ENCODE results near the gene HPN.

HPN gene

DNA sequence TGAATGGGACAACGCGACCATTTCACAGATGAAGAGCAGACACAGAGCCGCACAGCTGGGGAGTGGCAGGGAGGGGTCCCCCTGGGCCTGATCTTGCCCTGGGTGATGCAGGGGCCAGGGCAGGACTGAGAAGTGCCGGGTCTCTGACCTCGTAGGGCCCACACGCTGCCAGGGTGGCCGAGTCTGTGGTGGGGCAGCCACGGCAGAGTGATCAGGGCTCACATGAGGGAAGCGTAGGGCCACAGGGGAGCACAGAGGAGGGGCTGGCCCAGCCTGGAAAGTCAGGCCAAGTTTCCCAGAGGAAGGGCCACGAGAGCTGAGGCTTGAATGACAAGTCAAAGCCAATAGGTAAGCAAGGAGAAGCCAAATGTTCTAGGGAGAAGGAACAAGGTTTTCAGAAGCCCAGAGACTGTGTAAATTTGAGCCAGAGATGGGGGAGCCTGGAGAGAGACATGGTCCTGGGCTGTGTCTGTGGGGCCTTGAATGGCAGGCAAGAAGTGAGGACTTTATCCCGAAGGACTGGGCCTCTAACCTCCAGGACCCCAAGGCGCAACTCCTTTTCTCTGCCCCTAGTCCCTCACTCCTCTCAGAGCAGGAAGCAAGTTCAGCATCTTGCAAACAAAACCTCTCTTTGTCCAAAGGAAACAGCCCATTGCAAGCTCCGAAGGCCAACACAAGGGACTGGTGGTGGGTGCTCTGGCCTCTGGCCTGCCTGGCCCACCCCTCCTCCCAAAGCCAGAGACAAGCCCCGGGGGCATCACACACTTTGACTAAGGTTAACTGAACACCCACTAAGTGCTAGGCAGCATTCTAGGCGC, 42.4 kb downstream of the HPN start:
- H3K27ac Mint-ChIP-seq = no peak overlapping the region
- H3K4me3 Mint-ChIP-seq = no peak overlapping the region
- peaks cover 11% of the 10 kb centered on the region for H3K4me1 Mint-ChIP-seq (ENCODE audit: low read depth)
- H3K9me3 Mint-ChIP-seq = no peaks in the 10 kb centered on the region
- H3K36me3 Mint-ChIP-seq (ENCODE audit: low read depth) = no peaks in the 10 kb centered on the region
- H3K27me3 Mint-ChIP-seq = no peaks in the 10 kb centered on the region

DNA sequence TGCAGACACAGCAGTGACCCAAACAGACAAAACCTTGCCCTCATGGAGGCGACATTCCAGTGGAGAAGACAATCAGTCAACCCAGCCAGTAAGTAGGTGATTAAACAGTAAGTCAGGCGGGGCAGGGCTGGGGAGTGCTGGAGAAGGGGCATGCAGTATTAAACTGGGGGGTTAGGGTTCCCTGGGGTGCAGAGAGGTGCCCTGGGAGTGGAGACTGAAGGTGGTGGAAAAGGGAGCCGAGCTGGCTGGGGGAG, 42.9 kb downstream of the HPN start:
- peaks cover 11% of the 10 kb centered on the region for H3K4me1 Mint-ChIP-seq (ENCODE audit: low read depth)
- H3K4me3 Mint-ChIP-seq = no peak overlapping the region
- no peak overlapping the region for H3K27ac Mint-ChIP-seq

DNA sequence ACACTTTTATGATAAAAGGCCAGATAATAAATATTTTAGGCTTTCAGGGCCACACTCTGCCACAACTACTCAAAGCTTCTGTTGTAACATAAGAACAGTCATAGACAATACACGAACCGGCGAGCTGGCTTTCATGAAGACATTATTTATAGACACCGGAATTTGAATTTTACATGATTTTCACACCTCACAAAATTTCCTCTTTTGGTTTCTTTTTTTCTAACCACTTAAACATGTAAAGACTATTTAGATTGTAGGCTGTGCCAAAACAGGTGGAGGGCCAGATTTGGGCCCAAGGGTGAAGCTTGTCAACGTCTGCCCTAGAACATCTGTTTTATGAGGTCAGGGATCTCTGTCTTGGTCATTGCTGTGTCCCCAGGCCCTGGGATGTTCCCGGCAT, 44.4 kb downstream of the HPN start:
- Mint-ChIP-seq H3K9me3 (no peaks in the 10 kb centered on the region), H3K27me3 (no peaks in the 10 kb centered on the region), H3K36me3 (ENCODE audit: low read depth) (no peaks in the 10 kb centered on the region), H3K27ac (peak overlapping the region; percentile 6), H3K4me3 (no peak overlapping the region), H3K4me1 (ENCODE audit: low read depth) (peaks cover 11% of the 10 kb centered on the region)

More for the DNA sequence above, 42.9 kb downstream of the HPN start:
- Mint-ChIP-seq H3K36me3 (ENCODE audit: low read depth) (no peaks in the 10 kb centered on the region), H3K9me3 (no peaks in the 10 kb centered on the region), H3K27me3 (no peaks in the 10 kb centered on the region)

DNA sequence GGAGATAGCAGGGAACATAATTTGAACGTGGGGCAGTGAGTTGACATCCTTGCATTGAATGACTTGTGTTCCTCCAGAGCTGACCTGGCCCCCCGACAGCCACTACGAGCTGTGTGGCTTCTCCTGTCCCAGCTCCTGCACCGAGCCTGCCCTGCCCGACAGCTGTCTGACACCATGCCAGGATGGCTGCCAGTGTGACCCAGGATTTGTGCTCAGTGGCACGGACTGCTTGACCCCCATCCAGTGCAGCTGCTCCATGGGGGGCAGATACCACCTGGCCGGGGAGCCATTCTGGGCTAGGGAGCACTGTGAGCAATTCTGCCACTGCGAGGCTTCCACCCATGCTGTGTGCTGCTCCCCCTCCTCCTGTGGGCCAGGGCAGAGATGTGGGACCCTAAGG, 44.9 kb downstream of the HPN start:
- no peak overlapping the region for H3K27ac Mint-ChIP-seq

DNA sequence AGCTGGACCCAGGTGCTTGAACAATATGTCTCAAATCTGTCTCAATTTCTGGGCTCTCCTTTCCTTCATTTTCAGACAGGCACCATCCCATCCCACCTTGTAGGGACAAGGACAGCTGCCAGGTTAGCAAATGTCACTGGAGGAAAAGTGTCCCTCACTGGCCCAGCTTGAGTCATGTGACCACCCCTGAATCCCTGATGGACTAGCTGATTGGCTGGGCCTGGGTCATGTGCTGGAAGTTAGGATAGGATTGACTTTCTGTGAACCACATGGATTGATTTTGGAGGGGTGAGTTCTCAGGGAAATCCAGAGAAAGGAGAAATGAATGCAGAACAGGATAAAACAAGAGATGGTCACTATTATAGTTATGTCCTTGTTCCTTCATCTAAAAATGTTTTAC, 45.9 kb downstream of the HPN start:
- Mint-ChIP-seq H3K27me3 (no peaks in the 10 kb centered on the region), H3K9me3 (no peaks in the 10 kb centered on the region), H3K4me1 (ENCODE audit: low read depth) (peaks cover 11% of the 10 kb centered on the region), H3K36me3 (ENCODE audit: low read depth) (no peaks in the 10 kb centered on the region), H3K4me3 (no peak overlapping the region), H3K27ac (no peak overlapping the region)

More for the DNA sequence above, 44.9 kb downstream of the HPN start:
- Mint-ChIP-seq H3K27me3 (no peaks in the 10 kb centered on the region), H3K4me3 (no peak overlapping the region), H3K9me3 (no peaks in the 10 kb centered on the region), H3K36me3 (ENCODE audit: low read depth) (no peaks in the 10 kb centered on the region), H3K4me1 (ENCODE audit: low read depth) (peaks cover 11% of the 10 kb centered on the region)

DNA sequence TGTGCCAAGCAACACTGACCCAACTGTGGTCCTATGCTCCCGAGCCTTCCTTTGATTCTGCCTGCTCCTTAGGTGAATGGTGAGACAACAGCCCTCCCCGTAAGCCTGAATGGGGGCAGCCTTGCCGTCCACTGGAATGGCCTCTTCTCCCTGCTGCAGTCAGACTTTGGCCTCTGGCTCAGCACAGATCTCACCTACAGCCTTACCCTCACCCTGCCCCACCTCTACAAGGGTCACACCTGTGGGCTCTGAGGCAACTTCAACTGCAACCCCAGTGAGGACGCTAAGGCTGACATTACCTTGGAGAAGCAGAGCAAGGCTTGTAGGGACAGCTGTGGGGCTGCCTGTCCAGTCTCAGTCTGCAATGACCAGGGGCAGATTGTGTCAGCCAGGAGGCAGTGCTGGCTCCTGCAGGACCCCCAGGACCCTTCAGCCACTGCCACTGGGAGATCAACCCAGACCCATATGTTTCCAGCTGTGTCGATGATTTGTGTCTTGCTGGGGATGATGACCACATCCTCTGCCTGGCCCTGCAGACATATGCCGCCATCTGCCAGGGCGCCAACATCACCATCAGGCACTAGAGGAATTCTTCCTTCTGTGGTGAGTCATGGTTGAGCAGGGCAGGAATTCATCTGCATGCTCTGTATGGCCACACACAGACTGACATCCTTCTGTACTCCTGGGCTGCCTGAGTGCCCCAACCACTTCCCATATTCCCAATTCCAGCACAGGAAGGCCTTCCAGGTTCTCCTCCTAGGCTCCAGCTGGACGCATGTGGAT, 46.8 kb downstream of the HPN start:
- Mint-ChIP-seq H3K4me1 (ENCODE audit: low read depth) (peaks cover 11% of the 10 kb centered on the region), H3K4me3 (no peak overlapping the region), H3K27ac (no peak overlapping the region), H3K36me3 (ENCODE audit: low read depth) (no peaks in the 10 kb centered on the region), H3K9me3 (no peaks in the 10 kb centered on the region), H3K27me3 (no peaks in the 10 kb centered on the region)

DNA sequence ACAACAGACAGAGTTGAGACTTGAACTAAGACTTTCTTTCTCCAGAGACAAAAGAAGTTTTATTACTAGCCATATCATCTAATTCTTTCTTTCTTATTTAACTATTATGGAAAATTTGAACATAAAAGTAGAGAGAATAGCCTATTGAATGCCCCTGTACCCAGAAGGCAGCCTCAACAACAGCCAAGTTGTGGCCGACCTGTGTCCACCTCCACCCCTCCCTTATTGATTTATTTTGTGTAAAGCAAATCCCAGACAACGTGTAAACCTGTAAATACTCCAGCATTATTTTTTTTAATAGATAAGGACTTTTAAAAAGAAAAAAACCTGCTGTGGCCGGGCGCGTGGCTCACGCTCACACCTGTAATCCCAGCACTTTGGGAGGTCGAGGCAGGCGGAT, 48.0 kb downstream of the HPN start:
- H3K27me3 Mint-ChIP-seq = no peaks in the 10 kb centered on the region
- no peak overlapping the region for H3K27ac Mint-ChIP-seq
- H3K9me3 Mint-ChIP-seq = no peaks in the 10 kb centered on the region
- no peak overlapping the region for H3K4me3 Mint-ChIP-seq
- peaks cover 11% of the 10 kb centered on the region for H3K4me1 Mint-ChIP-seq (ENCODE audit: low read depth)
- no peaks in the 10 kb centered on the region for H3K36me3 Mint-ChIP-seq (ENCODE audit: low read depth)

DNA sequence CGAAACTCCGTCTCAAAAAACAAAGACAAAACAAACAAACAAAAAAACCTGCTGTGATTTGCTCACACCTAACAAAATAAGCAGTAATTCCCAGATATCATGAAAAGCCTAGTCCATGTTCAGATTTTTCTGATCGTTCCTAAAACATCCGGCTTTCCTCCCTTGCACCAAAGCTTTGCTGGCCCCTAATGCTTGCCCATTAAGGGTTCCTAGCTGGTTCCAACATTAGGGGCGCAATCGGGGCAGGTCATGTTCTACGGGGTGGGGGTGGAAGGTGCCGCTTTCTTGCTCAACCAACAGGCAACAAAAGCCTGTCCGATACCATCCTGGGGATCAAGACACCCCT, 48.6 kb downstream of the HPN start:
- no peaks in the 10 kb centered on the region for H3K9me3 Mint-ChIP-seq
- H3K36me3 Mint-ChIP-seq (ENCODE audit: low read depth) = no peaks in the 10 kb centered on the region
- no peak overlapping the region for H3K27ac Mint-ChIP-seq
- H3K4me3 Mint-ChIP-seq = no peak overlapping the region
- peaks cover 11% of the 10 kb centered on the region for H3K4me1 Mint-ChIP-seq (ENCODE audit: low read depth)
- no peaks in the 10 kb centered on the region for H3K27me3 Mint-ChIP-seq

DNA sequence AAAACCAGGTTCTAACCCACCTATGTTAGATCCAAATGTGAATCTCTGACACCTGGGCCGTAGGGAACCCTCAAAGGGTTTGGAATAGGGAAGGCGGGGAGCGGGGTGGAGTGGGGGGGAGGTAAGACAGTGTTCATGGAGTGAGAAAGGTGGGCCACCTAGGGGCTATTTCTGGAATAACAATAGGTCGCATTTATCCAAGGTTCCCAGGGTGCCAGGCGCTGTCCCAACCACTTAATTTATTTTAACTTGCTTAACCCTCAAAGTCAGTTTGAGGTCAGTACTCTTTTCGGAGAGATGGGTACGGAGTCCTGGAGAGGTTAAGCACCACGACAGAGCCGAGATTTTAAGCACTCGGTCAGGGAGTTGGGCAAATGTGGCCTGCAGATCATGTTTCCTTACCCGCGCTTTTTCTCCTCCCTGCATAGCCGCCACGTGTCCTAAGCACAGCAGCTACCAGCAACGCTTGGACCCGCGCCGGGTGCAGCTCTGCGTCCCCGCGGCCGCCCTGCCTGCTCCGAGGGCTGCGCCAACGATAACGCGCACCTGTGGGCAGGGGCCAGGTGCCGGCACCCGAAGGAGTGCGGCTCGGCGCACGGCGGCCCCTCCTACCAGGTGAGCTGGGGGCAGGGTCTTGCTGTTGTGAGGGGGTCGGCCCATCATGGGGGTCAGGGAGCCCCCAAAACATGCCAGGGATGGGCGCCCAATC, 49.1 kb downstream of the HPN start:
- Mint-ChIP-seq H3K9me3 (no peaks in the 10 kb centered on the region), H3K27ac (no peak overlapping the region), H3K36me3 (ENCODE audit: low read depth) (no peaks in the 10 kb centered on the region), H3K27me3 (no peaks in the 10 kb centered on the region), H3K4me1 (ENCODE audit: low read depth) (peaks cover 8% of the 10 kb centered on the region), H3K4me3 (no peak overlapping the region)

DNA sequence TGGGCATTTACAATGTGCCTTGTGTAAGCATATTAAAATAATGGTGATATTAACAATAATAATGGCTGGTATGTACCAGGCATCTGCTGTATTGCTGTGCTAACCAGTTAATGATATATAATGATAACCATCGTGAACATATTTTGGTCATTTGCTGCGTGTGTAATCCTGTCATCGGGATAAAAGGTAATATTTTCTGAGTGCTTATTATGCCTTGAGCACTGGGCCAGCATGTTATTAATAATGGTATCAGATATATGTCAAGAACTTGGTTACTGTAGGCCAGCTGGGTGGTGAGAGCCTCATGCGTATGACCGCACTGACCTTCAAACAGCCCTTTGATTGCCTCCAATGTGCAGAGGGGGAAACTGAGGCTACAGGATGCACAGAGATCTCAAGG, 51.9 kb downstream of the HPN start:
- Mint-ChIP-seq H3K27ac (no peak overlapping the region), H3K4me1 (ENCODE audit: low read depth) (no peaks in the 10 kb centered on the region), H3K36me3 (ENCODE audit: low read depth) (no peaks in the 10 kb centered on the region), H3K4me3 (no peak overlapping the region), H3K27me3 (no peaks in the 10 kb centered on the region), H3K9me3 (no peaks in the 10 kb centered on the region)

DNA sequence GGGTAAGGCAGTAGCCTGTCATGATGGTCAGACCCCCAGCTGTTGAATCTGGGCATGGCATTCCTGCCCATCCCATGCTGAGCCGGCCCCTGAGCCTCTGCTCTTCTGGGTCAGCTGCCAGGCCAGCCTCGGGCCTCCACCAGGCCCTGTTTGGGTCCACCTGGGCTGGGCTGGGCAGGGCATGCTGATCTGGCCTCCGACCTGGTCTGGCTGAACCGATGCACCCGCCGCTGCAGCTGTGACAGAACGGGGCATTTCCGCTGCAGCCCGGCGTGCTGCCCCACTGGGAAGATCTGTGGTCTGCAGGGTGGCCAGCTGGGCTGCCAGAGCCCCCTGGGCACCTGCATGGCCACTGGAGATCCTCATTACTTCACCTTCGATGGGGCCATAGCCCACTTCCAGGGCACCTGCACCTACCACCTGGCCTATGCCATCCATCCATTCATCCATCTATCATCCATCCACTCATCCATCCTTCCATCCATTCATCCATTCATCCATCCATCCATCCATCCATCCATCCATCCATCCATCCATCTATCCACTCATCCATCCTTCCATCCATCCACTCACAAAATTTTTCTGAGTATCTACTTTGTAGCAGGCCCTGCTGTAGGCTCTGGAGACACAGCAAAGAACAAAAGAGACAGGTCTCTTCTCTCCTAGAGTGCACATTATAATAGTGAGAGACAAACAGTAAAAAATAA, 52.6 kb downstream of the HPN start:
- no peaks in the 10 kb centered on the region for H3K9me3 Mint-ChIP-seq
- no peaks in the 10 kb centered on the region for H3K4me1 Mint-ChIP-seq (ENCODE audit: low read depth)
- H3K36me3 Mint-ChIP-seq (ENCODE audit: low read depth) = no peaks in the 10 kb centered on the region
- no peaks in the 10 kb centered on the region for H3K27me3 Mint-ChIP-seq
- no peak overlapping the region for H3K4me3 Mint-ChIP-seq
- H3K27ac Mint-ChIP-seq = no peak overlapping the region

DNA sequence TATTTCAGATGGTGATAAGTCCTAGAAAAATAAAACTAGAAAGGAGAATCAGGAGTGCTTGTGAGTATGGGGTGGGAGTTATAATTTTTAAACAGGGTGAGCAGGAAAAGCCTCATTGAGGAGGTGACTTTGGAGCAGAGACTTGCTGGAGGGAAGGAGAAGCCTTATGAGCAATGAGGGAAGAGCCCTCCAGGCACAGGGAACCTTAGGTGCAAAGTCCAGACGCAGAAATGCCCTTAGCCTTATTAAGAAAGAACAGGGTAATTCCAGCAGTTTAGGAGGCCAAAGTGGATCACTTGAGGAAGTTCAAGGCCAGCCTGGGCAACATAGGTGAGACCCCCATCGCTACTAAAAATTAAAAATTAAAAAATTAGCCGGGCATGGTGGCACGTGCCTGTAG, 53.1 kb downstream of the HPN start:
- Mint-ChIP-seq H3K27ac (no peak overlapping the region), H3K36me3 (ENCODE audit: low read depth) (no peaks in the 10 kb centered on the region), H3K4me3 (no peak overlapping the region), H3K27me3 (no peaks in the 10 kb centered on the region), H3K4me1 (ENCODE audit: low read depth) (no peaks in the 10 kb centered on the region), H3K9me3 (no peaks in the 10 kb centered on the region)

DNA sequence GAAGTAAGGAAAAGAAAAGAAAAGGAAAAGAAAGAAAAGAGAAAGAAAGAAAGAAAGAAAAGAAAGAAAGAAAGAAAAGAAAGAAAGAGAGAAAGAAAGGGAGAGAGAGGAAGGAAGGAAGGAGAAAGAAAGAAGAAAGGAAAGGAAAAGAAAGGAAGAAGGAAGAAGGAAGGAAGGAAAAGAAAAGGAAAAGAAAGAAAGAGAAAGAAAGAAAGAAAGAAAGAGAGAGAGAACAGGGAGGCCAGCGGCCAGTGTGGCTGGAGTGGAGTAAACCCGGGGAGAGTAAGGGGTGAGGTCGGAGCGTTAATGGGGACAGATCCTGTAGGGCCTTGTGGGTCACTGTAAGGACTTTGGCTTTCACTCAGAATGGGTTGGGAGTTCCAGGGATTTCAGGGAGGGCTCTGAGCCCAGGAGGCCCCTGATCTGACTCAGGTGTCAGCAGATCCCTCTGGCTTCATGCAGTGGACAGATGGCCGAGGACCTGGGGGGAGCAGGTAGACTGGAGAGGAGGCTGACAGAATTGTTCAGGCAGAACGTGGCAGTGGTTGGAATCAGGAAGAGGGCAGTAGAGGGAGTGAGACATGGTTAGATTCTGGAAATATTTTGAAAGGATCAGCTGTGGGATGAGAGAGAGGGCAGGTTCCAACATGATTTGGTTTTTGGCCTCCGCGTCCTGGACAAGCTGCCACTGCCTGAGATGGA, 54.3 kb downstream of the HPN start:
- Mint-ChIP-seq H3K36me3 (ENCODE audit: low read depth) (no peaks in the 10 kb centered on the region), H3K4me1 (ENCODE audit: low read depth) (no peaks in the 10 kb centered on the region), H3K4me3 (no peak overlapping the region), H3K27me3 (no peaks in the 10 kb centered on the region), H3K9me3 (no peaks in the 10 kb centered on the region), H3K27ac (no peak overlapping the region)

DNA sequence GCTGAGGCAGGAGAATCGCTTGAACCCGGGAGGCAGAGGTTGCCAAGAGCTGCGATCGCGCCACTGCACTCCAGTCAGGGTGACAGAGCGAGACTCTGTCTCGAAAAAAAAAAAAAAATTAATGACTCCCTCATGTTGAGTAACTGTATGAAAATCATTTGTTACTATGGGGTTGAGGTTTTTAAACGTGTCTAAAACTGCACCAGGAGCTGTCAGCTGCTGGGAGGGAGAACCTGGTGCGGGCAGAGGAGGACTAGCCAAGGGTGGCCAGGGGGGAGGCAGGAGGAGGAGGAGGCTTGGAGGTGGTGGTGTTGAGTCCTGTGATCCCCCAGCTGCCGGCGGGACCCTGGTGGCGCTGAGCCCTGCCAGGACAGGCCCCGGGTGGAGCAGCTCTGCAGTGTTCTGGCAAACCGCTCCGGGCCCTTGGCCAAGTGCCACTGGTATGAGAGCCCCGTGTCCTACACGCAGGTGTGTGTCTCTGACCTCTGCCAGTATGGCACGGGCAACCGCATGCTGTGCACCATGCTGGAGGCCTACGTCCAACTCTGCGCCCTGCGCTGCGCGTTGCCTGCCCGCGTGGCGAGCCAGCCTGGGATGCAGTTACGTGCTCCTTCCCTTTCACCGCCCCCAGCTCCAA, 57.0 kb downstream of the HPN start:
- no peak overlapping the region for H3K27ac Mint-ChIP-seq
- H3K36me3 Mint-ChIP-seq (ENCODE audit: low read depth) = no peaks in the 10 kb centered on the region

More for the DNA sequence above, 57.0 kb downstream of the HPN start:
- Mint-ChIP-seq H3K27me3 (no peaks in the 10 kb centered on the region), H3K9me3 (no peaks in the 10 kb centered on the region), H3K4me1 (ENCODE audit: low read depth) (no peaks in the 10 kb centered on the region), H3K4me3 (no peak overlapping the region)
